ENCODE measurements around the gene KCNH3.

- TF ChIP-seq CTCF (IDR thresholded peaks at IDR 0.05) (no peak), POLR2A (IDR thresholded peaks at IDR 0.05) (no peak)
Observed at GRCh38 chr12:49568442-49569162, 29.8 kb downstream of the KCNH3 start.

Measured in testis (tissue), 2 donors.